PC-9 (cell line): ENCODE results near the gene PHACTR3. TPM values are rescaled to one million over a fixed set of nuclear protein-coding genes. Genes with fewer than 3 reads are reported as not detected.

Experiments
- BruUV-seq: library from RNA; stranded (reverse); fragments of 400-500 nt; replicated peaks from 2 replicates; lab custom pipeline; 2021; lab: Mats Ljungman, UMichigan
- CTCF ChIA-PET: fragments of 300-600 bp; sonication (Branson Sonifier 250); formaldehyde crosslinking; loops from one replicate; lab custom pipeline; 2022; ENCODE audit warnings: antibody characterized with exemption; lab: Charles Lee
- POLR2A ChIA-PET: fragments of 300-600 bp; sonication (Branson Sonifier 250); formaldehyde crosslinking; loops from one replicate; lab custom pipeline; 2022; ENCODE audit warnings: antibody characterized with exemption; ENCODE audit not compliant: unreplicated experiment; lab: Charles Lee
- DNase-seq, 2 experiments: peaks; one replicate each; pipeline versions ENCODE4 v3.0.0 to v3.0.0-alpha.2; 2015 to 2022; ENCODE audit warnings: mixed read lengths in 1 of 2
- H2AFZ ChIP-seq: fragments of 200-600 bp; sonication (generic); 2 replicates; pipeline ENCODE4 v1.8.1; 2017; ENCODE audit warnings: antibody characterized with exemption
- H3F3A ChIP-seq: fragments of 200-600 bp; sonication (generic); 2 replicates; pipeline ENCODE4 v1.8.1; 2017; ENCODE audit warnings: antibody characterized with exemption, mild to moderate bottlenecking, low read depth; ENCODE audit not compliant: insufficient read depth
- H3K27ac ChIP-seq: fragments of 200-600 bp; sonication (generic); 2 replicates; pipeline ENCODE4 v1.6.1; 2016; ENCODE audit warnings: mixed run types
- H3K27me3 ChIP-seq: fragments of 200-600 bp; sonication (generic); 2 replicates; pipeline ENCODE4 v1.6.1; 2016; ENCODE audit warnings: low read depth, mixed run types; ENCODE audit not compliant: insufficient read depth
- H3K36me3 ChIP-seq: fragments of 200-600 bp; sonication (generic); 2 replicates; pipeline ENCODE4 v1.6.1; 2016; ENCODE audit warnings: low read depth, mixed run types
- H3K4me1 ChIP-seq: fragments of 200-600 bp; sonication (generic); replicated peaks from 2 replicates; pipeline ENCODE4 v1.6.1; 2016; ENCODE audit warnings: mixed run types; ENCODE audit not compliant: insufficient read depth
- H3K4me2 ChIP-seq: fragments of 200-600 bp; sonication (generic); 2 replicates; pipeline ENCODE4 v1.6.1; 2017; ENCODE audit warnings: mixed run types
- H3K4me3 ChIP-seq: fragments of 200-600 bp; sonication (generic); 2 replicates; pipeline ENCODE4 v1.6.1; 2016; ENCODE audit warnings: mixed run types
- H3K79me2 ChIP-seq: fragments of 200-600 bp; sonication (generic); 2 replicates; pipeline ENCODE4 v1.6.1; 2017; ENCODE audit warnings: low read depth, mixed run types
- H3K9me2 ChIP-seq: fragments of 200-600 bp; sonication (generic); 2 replicates; pipeline ENCODE4 v1.8.1; 2017; ENCODE audit warnings: mild to moderate bottlenecking; ENCODE audit not compliant: insufficient read depth
- H3K9me3 ChIP-seq: fragments of 200-600 bp; sonication (generic); 2 replicates; pipeline ENCODE4 v1.8.1; 2016; ENCODE audit warnings: low read depth; ENCODE audit not compliant: insufficient read depth
- H4K20me1 ChIP-seq: fragments of 200-600 bp; sonication (generic); 2 replicates; pipeline ENCODE4 v1.8.1; 2017; ENCODE audit not compliant: insufficient read depth
- EZH2 ChIP-seq: fragments of 200-600 bp; sonication (generic); IDR thresholded peaks from 2 replicates; pipeline ENCODE4 v1.8.0; 2017; ENCODE audit warnings: antibody characterized with exemption, low read depth
- intact Hi-C: fragments of 100-400 bp; cut with micrococcal nuclease; formaldehyde crosslinking; loops from one replicate; pipeline ENCODE4 v1.10.0; 2022; ENCODE audit not compliant: unreplicated experiment
- total RNA-seq: library from RNA; stranded (reverse); gene quantifications from 2 replicates; pipeline ENCODE4 v1.2.3, GENCODE V29; 2021
- TF ChIP-seq, protein P1 (sequence below): fragments of 200-600 bp; sonication (generic); conservative IDR thresholded peaks from 2 replicates; pipeline ENCODE4 v1.6.1; 2017; ENCODE audit warnings: mixed run types, antibody characterized with exemption, mild to moderate bottlenecking, moderate library complexity

Gene PHACTR3
- total RNA-seq, 1 experiment from 2014 or later: 0.41 TPM

DNA sequence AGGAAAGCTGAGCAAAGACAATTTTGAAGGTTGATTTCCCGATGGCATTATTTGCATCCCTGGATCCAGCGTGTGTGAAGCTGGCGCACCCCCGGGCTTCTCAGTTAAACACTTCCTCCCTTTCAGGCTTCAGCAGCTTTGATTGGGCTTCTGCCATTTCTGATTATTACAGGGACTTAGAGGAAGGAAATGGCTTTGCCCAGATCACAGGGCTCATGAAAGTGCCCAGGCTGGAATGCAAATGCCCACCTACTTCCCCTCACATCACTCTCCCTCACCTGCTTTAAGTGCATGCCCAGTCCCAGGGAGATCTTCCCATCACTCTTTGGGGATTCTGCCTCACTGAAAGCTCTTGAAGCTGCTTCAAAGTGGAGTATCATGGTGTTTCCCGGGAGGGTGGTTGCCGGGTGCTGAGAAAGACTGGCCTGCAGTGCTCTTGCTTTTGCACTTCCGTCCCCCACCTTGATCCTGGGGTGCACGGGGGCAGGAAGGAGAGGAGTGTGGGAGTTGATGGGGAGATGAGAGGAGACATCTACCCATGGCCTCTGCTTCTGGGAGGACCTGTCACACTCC is 28.3 kb downstream of the PHACTR3 start:
- Histone ChIP-seq H3K36me3 (no peaks in the 10 kb centered on the region), H3K79me2 (no peaks in the 10 kb centered on the region), H3K9me2 (no peaks in the 10 kb centered on the region), H3K4me2 (no peak overlapping the region), H4K20me1 (no peaks in the 10 kb centered on the region), H3K27me3 (peaks cover 94% of the 10 kb centered on the region), H3K27ac (no peak overlapping the region), H3F3A (no peaks in the 10 kb centered on the region), H3K9me3 (no peaks in the 10 kb centered on the region), H3K4me1 (no peaks in the 10 kb centered on the region), H2AFZ (no peak overlapping the region), H3K4me3 (no peak overlapping the region)
- no TSS peak for BruUV-seq
- no peak for DNase-seq
- CTCF ChIA-PET: no interaction called here
- intact Hi-C loops: loop anchor here (5.0 kb wide), 1 partner anchor 670 kb away; no protein-coding TSS in a partner anchor
- POLR2A ChIA-PET: no interaction called here
- no peak for TF ChIP-seq EZH2
- TF ChIP-seq, protein P1, sequence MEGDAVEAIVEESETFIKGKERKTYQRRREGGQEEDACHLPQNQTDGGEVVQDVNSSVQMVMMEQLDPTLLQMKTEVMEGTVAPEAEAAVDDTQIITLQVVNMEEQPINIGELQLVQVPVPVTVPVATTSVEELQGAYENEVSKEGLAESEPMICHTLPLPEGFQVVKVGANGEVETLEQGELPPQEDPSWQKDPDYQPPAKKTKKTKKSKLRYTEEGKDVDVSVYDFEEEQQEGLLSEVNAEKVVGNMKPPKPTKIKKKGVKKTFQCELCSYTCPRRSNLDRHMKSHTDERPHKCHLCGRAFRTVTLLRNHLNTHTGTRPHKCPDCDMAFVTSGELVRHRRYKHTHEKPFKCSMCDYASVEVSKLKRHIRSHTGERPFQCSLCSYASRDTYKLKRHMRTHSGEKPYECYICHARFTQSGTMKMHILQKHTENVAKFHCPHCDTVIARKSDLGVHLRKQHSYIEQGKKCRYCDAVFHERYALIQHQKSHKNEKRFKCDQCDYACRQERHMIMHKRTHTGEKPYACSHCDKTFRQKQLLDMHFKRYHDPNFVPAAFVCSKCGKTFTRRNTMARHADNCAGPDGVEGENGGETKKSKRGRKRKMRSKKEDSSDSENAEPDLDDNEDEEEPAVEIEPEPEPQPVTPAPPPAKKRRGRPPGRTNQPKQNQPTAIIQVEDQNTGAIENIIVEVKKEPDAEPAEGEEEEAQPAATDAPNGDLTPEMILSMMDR: no peak

DNA sequence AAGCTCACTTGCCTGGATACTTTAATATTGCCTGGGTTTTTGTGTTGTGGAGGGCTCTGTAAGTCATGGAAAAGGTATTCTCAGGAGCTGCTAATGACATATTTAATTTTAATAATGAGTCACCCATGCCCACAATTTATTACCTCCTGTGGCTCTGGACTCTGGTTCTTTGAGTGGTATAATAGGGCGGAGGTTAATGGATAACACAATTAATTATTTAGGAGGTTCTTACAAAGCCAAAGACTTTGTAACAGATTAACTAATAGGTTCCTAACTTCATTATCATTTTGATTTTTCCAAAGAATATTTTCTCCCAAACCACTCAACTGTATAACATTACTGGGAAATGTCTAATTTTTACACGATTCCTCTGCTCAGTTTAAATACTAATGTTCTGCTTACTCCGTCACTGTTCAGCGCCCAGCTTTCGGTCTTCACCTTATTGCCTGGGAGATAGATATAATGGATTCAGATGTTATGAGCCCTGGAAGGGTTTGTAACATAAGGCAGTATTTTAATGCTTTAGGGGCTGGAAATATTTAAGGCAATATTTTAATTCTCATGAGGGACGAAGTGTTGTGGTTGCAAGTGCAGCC is 29.4 kb downstream of the PHACTR3 start:
- no peak for DNase-seq
- H2AFZ ChIP-seq: no peak overlapping the region
- peaks cover 84% of the 10 kb centered on the region for H3K27me3 ChIP-seq
- no TSS peak for BruUV-seq
- no peaks in the 10 kb centered on the region for H3F3A ChIP-seq
- no peak overlapping the region for H3K27ac ChIP-seq
- intact Hi-C loops: loop anchor here (5.0 kb wide), 1 partner anchor 669 kb away; no protein-coding TSS in a partner anchor
- H4K20me1 ChIP-seq: no peaks in the 10 kb centered on the region
- ChIA-PET POLR2A (no interaction called here), CTCF (no interaction called here)
- H3K4me2 ChIP-seq: no peak overlapping the region
- H3K9me2 ChIP-seq: no peaks in the 10 kb centered on the region
- TF ChIP-seq, protein P1: no peak
- TF ChIP-seq EZH2: no peak
- no peaks in the 10 kb centered on the region for H3K4me1 ChIP-seq
- no peak overlapping the region for H3K4me3 ChIP-seq
- no peaks in the 10 kb centered on the region for H3K36me3 ChIP-seq
- H3K79me2 ChIP-seq: no peaks in the 10 kb centered on the region
- no peaks in the 10 kb centered on the region for H3K9me3 ChIP-seq

DNA sequence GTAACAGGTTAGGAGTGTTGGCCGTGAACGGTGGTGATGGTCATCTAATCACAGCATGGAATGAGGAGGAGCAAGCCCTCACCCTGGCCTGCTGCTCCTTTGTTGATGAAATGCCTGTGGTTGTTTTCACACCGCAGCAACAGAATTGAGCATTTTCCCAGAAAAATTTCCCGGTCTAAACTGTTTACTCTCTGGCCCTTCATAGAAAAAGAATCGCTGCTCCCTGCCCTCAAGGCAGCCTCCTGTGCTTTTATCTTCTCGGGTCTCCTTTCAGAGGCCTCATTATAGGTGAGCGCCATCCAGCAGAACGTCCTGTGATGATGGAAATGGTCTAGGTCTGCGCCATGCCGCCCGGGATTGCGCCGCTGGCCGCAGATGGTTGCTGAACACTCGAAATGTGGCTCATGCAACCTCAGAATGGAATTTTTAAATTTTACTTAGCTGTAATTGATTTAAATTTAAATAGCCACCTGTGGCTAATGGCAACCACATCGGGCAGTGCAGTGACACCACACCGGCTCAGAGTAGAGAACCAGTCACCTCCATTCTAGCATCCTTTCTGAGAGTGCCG is 30.2 kb downstream of the PHACTR3 start:
- Histone ChIP-seq H3K79me2 (no peaks in the 10 kb centered on the region), H3F3A (no peaks in the 10 kb centered on the region), H3K9me2 (no peaks in the 10 kb centered on the region), H2AFZ (no peak overlapping the region), H4K20me1 (no peaks in the 10 kb centered on the region), H3K36me3 (no peaks in the 10 kb centered on the region), H3K9me3 (no peaks in the 10 kb centered on the region), H3K4me2 (no peak overlapping the region), H3K27me3 (peaks cover 76% of the 10 kb centered on the region), H3K4me3 (no peak overlapping the region), H3K27ac (no peak overlapping the region), H3K4me1 (no peaks in the 10 kb centered on the region)
- no TSS peak for BruUV-seq
- ChIA-PET POLR2A (no interaction called here), CTCF (no interaction called here)
- intact Hi-C loops: loop anchor here (5.0 kb wide), 1 partner anchor 668 kb away; no protein-coding TSS in a partner anchor
- no peak for TF ChIP-seq EZH2
- TF ChIP-seq, protein P1: no peak
- no peak for DNase-seq
